ENCODE data around the gene HIVEP3.

DNA sequence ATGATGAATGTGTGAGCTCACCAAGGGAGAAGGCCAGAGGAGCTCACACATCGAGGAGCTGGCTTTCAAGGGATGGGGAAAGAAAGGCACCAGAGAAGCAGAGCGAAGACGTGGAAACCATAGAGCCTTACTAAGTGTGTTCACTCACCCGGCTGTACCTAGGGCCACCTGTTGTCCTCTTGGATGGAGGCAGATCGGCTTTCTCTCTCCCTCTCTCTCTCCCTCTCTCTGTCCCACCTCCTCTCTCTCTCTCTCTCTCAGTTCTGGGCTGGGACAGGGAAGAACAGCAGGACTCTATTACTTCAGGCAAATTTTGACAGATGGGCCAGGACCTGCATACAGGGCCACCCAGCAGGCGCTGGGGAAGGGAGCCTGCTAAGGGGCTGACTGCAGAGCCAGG is 64.8 kb downstream of the HIVEP3 start:
- TF ChIP-seq SUZ12 (IDR thresholded peaks at IDR 0.05; ENCODE audit: extremely low read depth, insufficient read depth, insufficient read length) (no peak), YY1 (IDR thresholded peaks at IDR 0.05; ENCODE audit: insufficient read depth, insufficient read length) (no peak)
